SK-N-SH treated with all-trans-retinoic acid at 6 μM for 48 hours (cell line): ENCODE data around the gene ANKRD29.
A peak's percentile ranks its signal among the peaks of the same experiment; 100 is the strongest.

ENCODE experiments used
- ATAC-seq: fragments of 200-7000 bp; cut with Tn5 transposase; 3 replicates; pipeline ENCODE4 v1.9.1; 2020; ENCODE audit warnings: mild to moderate bottlenecking, moderate library complexity
- ARNTL ChIP-seq: fragments of 450-650 bp; formaldehyde crosslinking; IDR thresholded peaks from 2 replicates; pipeline ENCODE4 v1.5.0; 2020; ENCODE audit warnings: low read depth, mild to moderate bottlenecking, moderate library complexity, borderline replicate concordance
- BACH2 ChIP-seq: fragments of 250-450 bp; sonication (Bioruptor Pico); IDR thresholded peaks from 2 replicates; pipeline ENCODE4 v1.9.0; 2021; ENCODE audit warnings: mild to moderate bottlenecking, borderline replicate concordance
- CSDC2 ChIP-seq: fragments of 250-450 bp; sonication (Bioruptor Pico); IDR thresholded peaks from 2 replicates; pipeline ENCODE4 v1.5.0; 2020; ENCODE audit warnings: mild to moderate bottlenecking, moderate library complexity
- CSRNP3 ChIP-seq: fragments of 250-450 bp; sonication (Bioruptor Pico); IDR thresholded peaks from 2 replicates; pipeline ENCODE4 v1.5.1; 2021; ENCODE audit warnings: mild to moderate bottlenecking, moderate library complexity
- ESRRG ChIP-seq: fragments of 250-450 bp; sonication (Bioruptor Pico); IDR thresholded peaks from 2 replicates; pipeline ENCODE4 v1.6.1; 2021; ENCODE audit warnings: mild to moderate bottlenecking
- GLIS3 ChIP-seq: fragments of 250-450 bp; sonication (Bioruptor Pico); IDR thresholded peaks from 2 replicates; pipeline ENCODE4 v1.5.0; 2020; ENCODE audit warnings: mild to moderate bottlenecking, moderate library complexity
- ISL1 ChIP-seq: fragments of 250-450 bp; sonication (Bioruptor Pico); IDR thresholded peaks from 2 replicates; pipeline ENCODE4 v2.1.2; 2022; ENCODE audit warnings: mild to moderate bottlenecking, moderate library complexity
- OSR1 ChIP-seq: fragments of 250-450 bp; sonication (Bioruptor Pico); IDR thresholded peaks from 2 replicates; pipeline ENCODE4 v1.8.0; 2022; ENCODE audit warnings: moderate library complexity, mild to moderate bottlenecking, inconsistent platforms
- PPARA ChIP-seq: fragments of 250-450 bp; sonication (Bioruptor Pico); IDR thresholded peaks from 2 replicates; pipeline ENCODE4 v1.5.0; 2020; ENCODE audit warnings: mild to moderate bottlenecking, borderline replicate concordance
- RARB ChIP-seq: fragments of 250-450 bp; sonication (Bioruptor Pico); IDR thresholded peaks from 2 replicates; pipeline ENCODE4 v1.8.0; 2021; ENCODE audit warnings: mild to moderate bottlenecking, moderate library complexity
- SNAI2 ChIP-seq: fragments of 250-450 bp; sonication (Bioruptor Pico); IDR thresholded peaks from 2 replicates; pipeline ENCODE4 v1.5.0; 2020; ENCODE audit warnings: mild to moderate bottlenecking, moderate library complexity
- TCF4 ChIP-seq: fragments of 250-450 bp; sonication (Bioruptor Pico); IDR thresholded peaks from 2 replicates; pipeline ENCODE4 v1.8.0; 2021; ENCODE audit warnings: mild to moderate bottlenecking, moderate library complexity, borderline replicate concordance
- TOX ChIP-seq: fragments of 250-450 bp; sonication (Bioruptor Pico); IDR thresholded peaks from 2 replicates; pipeline ENCODE4 v1.8.0; 2021; ENCODE audit warnings: mild to moderate bottlenecking, moderate library complexity, borderline replicate concordance
- TSHZ2 ChIP-seq: fragments of 250-450 bp; sonication (Bioruptor Pico); IDR thresholded peaks from 2 replicates; pipeline ENCODE4 v1.5.0; 2020; ENCODE audit warnings: mild to moderate bottlenecking, moderate library complexity
- ZC3H10 ChIP-seq: fragments of 250-450 bp; sonication (Bioruptor Pico); IDR thresholded peaks from 2 replicates; pipeline ENCODE4 v1.5.1; 2021; ENCODE audit warnings: mild to moderate bottlenecking, moderate library complexity
- ZFP3 ChIP-seq: fragments of 250-450 bp; sonication (Bioruptor Pico); IDR thresholded peaks from 2 replicates; pipeline ENCODE4 v1.5.0; 2020; ENCODE audit warnings: mild to moderate bottlenecking, moderate library complexity
- ZFP30 ChIP-seq: fragments of 450-650 bp; formaldehyde crosslinking; IDR thresholded peaks from 2 replicates; pipeline ENCODE4 v1.5.0; 2022; ENCODE audit warnings: mild to moderate bottlenecking, moderate library complexity
- ZNF70 ChIP-seq: fragments of 450-650 bp; formaldehyde crosslinking; IDR thresholded peaks from 2 replicates; pipeline ENCODE4 v1.5.0; 2020; ENCODE audit warnings: mild to moderate bottlenecking, moderate library complexity
- ZNF8 ChIP-seq: fragments of 450-650 bp; formaldehyde crosslinking; IDR thresholded peaks from 2 replicates; pipeline ENCODE4 v1.5.0; 2020; ENCODE audit warnings: mild to moderate bottlenecking, moderate library complexity
- TF ChIP-seq, protein P1 (sequence below): fragments of 250-450 bp; sonication (Bioruptor Pico); IDR thresholded peaks from 2 replicates; pipeline ENCODE4 v1.8.0; 2021; ENCODE audit warnings: low read depth, mild to moderate bottlenecking, moderate library complexity, borderline replicate concordance
- TF ChIP-seq, protein P2 (sequence below): fragments of 250-450 bp; sonication (Bioruptor Pico); IDR thresholded peaks from 2 replicates; pipeline ENCODE4 v1.5.1; 2020; ENCODE audit warnings: low read depth, mild to moderate bottlenecking, moderate library complexity

The ANKRD29 gene

DNA sequence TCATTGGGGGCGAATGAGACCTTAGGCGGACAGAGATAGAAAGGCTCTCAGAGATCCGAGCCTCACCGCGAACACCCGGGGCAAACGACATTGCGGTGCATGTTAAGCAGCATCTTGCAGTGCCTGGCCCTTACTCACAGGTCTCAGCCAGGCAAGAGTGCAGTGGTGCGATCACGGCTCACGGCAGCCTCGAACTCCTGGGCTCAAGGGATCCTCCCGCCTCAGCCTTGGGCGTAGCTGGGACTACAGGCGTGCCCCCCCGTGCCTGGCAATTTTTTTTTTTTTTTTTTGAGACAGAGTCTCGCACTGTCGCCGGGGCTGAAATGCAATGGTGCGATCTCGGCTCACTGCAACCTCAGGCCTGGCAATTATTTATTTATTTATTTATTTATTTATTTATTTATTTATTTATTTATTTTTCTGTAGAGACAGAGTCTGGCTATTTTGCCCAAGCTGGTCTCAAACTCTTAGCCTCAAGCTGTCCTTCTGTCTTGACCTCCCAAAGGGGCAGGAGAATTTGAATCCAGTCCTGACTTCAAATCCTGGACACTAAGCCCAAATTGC lies 27.9 kb upstream of the ANKRD29 start:
- TF ChIP-seq ESRRG (CRISPR knock-in tag), result no peak
- no peak for TF ChIP-seq ZNF70
- no peak for TF ChIP-seq TOX (CRISPR knock-in tag)
- TF ChIP-seq RARB (CRISPR knock-in tag), result no peak
- TF ChIP-seq, protein P1, sequence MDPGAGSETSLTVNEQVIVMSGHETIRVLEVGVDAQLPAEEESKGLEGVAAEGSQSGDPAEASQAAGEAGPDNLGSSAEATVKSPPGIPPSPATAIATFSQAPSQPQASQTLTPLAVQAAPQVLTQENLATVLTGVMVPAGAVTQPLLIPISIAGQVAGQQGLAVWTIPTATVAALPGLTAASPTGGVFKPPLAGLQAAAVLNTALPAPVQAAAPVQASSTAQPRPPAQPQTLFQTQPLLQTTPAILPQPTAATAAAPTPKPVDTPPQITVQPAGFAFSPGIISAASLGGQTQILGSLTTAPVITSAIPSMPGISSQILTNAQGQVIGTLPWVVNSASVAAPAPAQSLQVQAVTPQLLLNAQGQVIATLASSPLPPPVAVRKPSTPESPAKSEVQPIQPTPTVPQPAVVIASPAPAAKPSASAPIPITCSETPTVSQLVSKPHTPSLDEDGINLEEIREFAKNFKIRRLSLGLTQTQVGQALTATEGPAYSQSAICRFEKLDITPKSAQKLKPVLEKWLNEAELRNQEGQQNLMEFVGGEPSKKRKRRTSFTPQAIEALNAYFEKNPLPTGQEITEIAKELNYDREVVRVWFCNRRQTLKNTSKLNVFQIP (CRISPR knock-in tag), result no peak
- no peak for TF ChIP-seq SNAI2 (CRISPR knock-in tag)
- TF ChIP-seq GLIS3 (CRISPR knock-in tag), result no peak
- no peak for TF ChIP-seq ZNF8 (CRISPR knock-in tag)
- TF ChIP-seq TCF4, result no peak
- no peak for TF ChIP-seq BACH2 (CRISPR knock-in tag)
- TF ChIP-seq, protein P2, sequence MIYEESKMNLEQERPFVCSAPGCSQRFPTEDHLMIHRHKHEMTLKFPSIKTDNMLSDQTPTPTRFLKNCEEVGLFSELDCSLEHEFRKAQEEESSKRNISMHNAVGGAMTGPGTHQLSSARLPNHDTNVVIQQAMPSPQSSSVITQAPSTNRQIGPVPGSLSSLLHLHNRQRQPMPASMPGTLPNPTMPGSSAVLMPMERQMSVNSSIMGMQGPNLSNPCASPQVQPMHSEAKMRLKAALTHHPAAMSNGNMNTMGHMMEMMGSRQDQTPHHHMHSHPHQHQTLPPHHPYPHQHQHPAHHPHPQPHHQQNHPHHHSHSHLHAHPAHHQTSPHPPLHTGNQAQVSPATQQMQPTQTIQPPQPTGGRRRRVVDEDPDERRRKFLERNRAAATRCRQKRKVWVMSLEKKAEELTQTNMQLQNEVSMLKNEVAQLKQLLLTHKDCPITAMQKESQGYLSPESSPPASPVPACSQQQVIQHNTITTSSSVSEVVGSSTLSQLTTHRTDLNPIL (CRISPR knock-in tag), result no peak
- TF ChIP-seq CSRNP3 (CRISPR knock-in tag), result no peak
- no peak for TF ChIP-seq TSHZ2 (CRISPR knock-in tag)
- no peak for TF ChIP-seq ISL1 (CRISPR knock-in tag)
- no peak for TF ChIP-seq CSDC2 (CRISPR knock-in tag)
- TF ChIP-seq OSR1 (CRISPR knock-in tag), result no peak
- TF ChIP-seq ZFP30 (CRISPR knock-in tag), result no peak
- no peak for TF ChIP-seq ZC3H10 (CRISPR knock-in tag)
- TF ChIP-seq, all 23 proteins: peak for 0
- no peak for ATAC-seq

DNA sequence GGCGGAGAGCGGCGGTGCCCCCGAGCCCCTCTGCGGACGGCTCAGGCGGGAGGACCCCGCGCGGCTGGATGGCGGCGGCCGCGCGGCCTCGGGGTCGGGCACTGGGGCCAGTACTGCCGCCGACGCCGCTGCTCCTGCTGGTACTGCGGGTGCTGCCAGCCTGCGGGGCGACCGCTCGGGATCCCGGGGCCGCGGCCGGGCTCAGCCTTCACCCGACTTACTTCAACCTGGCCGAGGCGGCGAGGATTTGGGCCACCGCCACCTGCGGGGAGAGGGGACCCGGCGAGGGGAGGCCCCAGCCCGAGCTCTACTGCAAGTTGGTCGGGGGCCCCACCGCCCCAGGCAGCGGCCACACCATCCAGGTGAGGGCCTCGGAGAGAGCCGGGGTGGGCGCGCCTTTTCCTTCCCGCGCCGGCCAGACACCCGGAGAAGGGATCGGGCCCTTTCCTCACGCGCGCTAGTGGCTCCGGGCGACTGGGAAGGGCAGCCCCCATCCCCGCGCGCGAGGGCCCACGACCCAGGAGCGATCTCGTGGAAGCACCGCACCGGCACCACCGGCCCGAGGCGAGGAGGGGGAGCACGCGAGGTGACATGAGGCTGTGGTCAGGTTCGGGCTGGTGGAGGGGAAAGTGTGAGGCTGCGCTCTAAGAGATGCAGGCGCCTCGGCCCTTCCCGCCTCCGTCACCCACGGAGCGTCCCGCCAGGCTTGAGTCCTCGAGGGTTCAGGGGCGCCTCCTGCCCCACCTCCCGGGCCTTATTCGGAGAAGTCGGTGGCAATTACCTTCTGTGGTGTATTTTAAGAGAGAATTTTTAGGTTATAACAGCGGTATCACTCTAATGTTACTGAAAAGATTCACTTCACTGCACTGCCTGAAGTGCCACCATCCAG lies 27.1 kb upstream of the ANKRD29 start:
- TF ChIP-seq SNAI2 (CRISPR knock-in tag), result no peak
- no peak for TF ChIP-seq OSR1 (CRISPR knock-in tag)
- TF ChIP-seq ZNF70, result no peak
- TF ChIP-seq, protein P2 (CRISPR knock-in tag), result no peak
- TF ChIP-seq CSDC2 (CRISPR knock-in tag), result no peak
- TF ChIP-seq TOX (CRISPR knock-in tag), result no peak
- no peak for TF ChIP-seq ZNF8 (CRISPR knock-in tag)
- TF ChIP-seq ARNTL (CRISPR knock-in tag), result no peak
- no peak for TF ChIP-seq BACH2 (CRISPR knock-in tag)
- TF ChIP-seq ZC3H10 (CRISPR knock-in tag), result no peak
- no peak for TF ChIP-seq PPARA (CRISPR knock-in tag)
- no peak for TF ChIP-seq ZFP3
- TF ChIP-seq RARB (CRISPR knock-in tag), result no peak
- TF ChIP-seq ISL1 (CRISPR knock-in tag), result no peak
- no peak for TF ChIP-seq TSHZ2 (CRISPR knock-in tag)
- no peak for TF ChIP-seq TCF4
- TF ChIP-seq, protein P1 (CRISPR knock-in tag), result no peak
- no peak for TF ChIP-seq ZFP30 (CRISPR knock-in tag)
- no peak for TF ChIP-seq CSRNP3 (CRISPR knock-in tag)
- TF ChIP-seq, all 23 proteins: peak for 0
- peak; percentile 78 for ATAC-seq
